Glomerular endothelial cell (primary cell): ENCODE results near the gene ZSWIM7. TPM values are rescaled to one million over a fixed set of nuclear protein-coding genes. Genes with fewer than 3 reads are reported as not detected.
"Not testable (repeated sequence)": the region's sequence is repeated elsewhere in the genome, so short reads cannot be mapped to it uniquely, and the experiment has no call there.

ENCODE experiments used
- DNase-seq: peaks from one replicate; pipeline ENCODE4 v3.0.0-alpha.2; 2011; ENCODE audit warnings: low read depth, low spot score; ENCODE audit errors: extremely low read depth
- total RNA-seq: library from RNA; depleted of rRNA; stranded (reverse); fragments of >200 nt; gene quantifications from 2 replicates; pipeline ENCODE4 v1.2.3, GENCODE V29; 2015

Gene ZSWIM7
- total RNA-seq, 1 donor from 2014 or later = 24.3 TPM

GRCh38 chr17:15999974-16000827 lies 697 bp upstream of the ZSWIM7 start:
- DNase-seq = no peak

DNA sequence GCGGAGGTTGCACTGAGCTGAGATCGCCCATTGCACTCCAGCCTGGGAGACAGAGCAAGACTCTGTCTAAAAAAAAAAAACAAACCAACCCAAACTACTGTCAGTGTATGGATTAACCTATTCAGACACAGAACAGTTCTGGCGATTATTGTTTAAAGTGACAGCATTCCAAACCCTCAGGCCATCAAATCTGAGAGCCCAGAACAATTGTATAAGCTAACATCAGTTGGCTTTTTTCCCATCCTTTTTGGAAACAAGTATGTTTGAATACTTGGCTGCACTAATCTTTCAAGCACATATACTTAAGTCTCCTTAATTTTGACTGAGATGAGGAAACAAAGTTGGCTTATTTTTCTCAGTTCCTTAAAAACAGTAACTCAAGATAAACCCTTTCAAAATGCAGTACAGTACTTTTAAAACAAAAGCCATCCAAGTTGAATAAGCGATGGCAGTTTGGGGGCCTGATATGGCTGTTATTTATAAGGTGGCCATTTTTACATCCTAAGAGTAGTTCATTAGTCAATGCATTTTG lies 1.4 kb downstream of the ZSWIM7 start:
- DNase-seq = no peak

GRCh38 chr17:15996322-15996721 lies 3.2 kb downstream of the ZSWIM7 start:
- DNase-seq = no peak

DNA sequence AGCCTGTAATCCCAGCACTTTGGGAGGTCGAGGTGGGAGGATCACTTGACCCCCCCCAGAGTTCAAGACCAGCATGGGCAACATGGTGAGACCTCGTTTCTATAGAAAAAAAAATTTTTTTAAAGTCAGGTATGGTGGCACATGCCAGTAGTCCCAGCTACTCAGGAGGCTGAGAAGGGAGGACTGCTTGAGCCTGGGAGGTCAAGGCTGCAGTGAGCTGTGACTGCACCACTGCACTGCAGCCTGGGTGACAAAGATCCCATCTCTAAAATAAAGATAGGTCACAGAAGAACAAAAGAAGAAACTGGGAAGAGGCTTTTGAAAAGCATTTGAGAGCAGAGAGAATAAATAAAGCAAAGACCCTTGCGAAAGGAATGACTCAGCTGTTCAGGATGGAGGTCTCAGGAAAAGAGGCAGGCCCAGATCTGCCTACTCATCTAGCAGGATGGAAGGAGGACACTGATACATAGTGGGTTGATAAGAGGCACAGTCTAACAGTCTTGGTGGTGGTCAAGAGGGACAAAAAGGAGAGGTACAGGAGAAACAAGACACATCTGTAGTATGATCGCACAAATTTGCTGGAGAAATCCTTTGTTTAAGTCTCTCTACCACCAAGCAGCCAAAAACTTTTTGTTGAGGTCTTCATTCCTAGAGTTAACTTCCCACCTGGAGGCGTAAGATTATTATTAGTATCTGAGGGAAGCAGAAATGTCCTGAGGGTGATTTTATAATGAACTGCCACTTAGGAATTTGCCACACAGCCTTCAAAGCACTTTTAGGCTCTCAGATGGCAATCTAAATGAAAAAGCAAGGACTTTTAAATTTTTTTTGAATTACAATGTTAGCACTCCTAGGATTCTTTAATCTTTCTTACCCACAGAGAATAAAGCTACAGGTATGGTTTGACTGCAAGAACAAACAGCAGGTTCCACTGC lies 17.6 kb downstream of the ZSWIM7 start:
- DNase-seq = no peak

DNA sequence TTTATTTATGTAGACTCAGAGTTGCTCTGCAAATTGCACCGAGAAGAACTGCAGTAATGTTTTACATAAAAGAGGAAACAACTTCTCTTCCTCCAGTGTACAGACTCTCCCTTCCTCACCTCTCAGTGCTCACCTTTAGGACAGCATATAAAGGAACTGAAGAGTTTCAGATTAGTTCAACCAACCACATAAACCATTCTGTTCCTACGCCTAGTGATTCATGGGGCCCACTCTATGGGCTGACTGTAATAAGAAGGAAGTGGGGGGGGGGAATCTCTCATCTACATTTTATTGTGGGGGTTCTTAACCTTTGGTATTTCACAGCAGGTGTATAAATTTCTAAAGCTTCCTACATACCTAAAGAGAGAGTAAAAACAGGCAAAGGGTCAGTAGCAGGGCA lies 18.3 kb downstream of the ZSWIM7 start:
- no peak for DNase-seq

DNA sequence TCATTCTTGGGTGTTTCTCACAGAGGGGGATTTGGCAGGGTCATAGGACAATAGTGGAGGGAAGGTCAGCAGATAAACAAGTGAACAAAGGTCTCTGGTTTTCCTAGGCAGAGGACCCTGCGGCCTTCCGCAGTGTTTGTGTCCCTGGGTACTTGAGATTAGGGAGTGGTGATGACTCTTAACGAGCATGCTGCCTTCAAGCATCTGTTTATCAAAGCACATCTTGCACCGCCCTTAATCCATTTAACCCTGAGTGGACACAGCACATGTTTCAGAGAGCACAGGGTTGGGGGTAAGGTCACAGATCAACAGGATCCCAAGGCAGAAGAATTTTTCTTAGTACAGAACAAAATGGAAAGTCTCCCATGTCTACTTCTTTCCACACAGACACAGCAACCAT lies 20.5 kb downstream of the ZSWIM7 start:
- DNase-seq = not testable (repeated sequence)

DNA sequence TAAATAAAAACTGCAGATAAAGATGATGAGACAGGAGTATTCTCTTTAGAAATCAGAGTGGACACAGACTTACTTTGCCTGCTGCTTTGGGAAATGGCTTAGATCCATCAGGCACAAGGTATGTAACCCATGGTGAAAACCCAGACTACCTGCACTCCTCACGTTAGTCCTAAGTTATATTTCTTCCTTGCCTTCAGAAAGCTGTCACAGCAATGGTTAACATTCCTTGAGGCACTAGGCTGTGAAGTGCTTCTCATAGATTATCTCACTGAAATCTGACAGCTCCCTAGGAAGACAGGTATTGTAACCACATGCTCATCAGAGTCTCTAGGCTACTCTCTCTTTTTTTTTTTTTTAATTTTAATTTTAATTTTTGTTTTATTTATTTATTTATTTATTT lies 20.9 kb downstream of the ZSWIM7 start:
- DNase-seq = no peak

DNA sequence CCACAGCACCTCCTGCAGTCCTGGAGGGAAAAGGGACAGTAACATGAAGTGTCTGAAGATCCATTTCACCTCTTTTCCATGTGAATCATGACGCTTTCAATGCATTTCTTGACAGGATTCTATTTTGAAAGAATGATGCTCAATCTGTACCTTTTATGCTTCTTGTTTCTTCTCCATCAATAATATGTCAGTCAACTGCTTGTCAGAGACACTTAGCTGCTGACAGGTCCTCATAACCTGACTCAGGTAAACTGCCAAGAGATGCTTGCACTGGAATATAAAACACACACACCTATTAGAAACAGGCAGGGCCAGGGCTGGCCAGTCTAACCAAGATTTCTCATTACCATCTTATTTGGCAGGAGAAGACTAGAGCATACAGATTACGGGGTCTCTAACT lies 21.6 kb downstream of the ZSWIM7 start:
- no peak for DNase-seq

DNA sequence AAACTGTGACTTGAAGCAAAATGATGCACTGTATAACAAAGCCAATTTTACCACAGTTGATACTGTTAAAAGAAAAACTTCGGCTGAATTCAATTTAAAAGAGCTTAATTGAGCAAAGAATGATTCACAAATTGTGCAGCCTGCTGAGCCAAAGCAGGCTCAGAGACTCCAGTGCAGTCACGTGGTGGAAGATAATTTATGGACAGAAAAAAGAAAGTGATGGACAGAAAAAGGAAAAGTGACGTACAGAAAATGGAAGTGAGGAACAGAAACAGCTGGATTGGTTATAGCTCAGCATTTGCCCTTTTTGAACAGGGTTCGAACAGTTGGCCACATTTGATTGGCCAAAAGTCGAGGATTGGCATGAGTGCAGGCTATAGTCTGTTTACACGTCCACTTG lies 25.7 kb downstream of the ZSWIM7 start:
- DNase-seq = no peak

GRCh38 chr17:15973016-15973415 lies 26.5 kb downstream of the ZSWIM7 start:
- DNase-seq = no peak

- DNase-seq = no peak
Observed at GRCh38 chr17:15972497-15972951, 27.0 kb downstream of the ZSWIM7 start.

DNA sequence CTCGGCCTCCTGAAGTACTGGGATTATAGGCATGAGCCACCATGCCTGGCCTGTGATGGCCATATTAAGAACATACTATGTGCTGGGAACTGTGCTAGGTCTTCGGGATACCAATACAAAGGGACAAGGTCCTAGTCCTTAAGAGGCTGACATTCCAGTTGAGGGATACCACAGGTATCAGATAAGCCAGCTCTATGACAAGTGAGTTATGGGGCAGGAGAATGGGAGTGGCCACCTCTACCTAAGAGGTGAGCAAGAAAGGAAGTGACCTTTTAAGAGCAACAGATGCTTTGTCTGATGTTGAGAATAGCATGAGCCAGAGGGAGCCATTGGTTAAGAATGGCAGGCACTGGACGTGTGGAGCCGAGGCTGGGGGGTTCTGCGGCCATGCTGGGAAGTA lies 27.6 kb downstream of the ZSWIM7 start:
- no peak for DNase-seq

GRCh38 chr17:15971098-15971678 lies 28.3 kb downstream of the ZSWIM7 start:
- no peak for DNase-seq

DNA sequence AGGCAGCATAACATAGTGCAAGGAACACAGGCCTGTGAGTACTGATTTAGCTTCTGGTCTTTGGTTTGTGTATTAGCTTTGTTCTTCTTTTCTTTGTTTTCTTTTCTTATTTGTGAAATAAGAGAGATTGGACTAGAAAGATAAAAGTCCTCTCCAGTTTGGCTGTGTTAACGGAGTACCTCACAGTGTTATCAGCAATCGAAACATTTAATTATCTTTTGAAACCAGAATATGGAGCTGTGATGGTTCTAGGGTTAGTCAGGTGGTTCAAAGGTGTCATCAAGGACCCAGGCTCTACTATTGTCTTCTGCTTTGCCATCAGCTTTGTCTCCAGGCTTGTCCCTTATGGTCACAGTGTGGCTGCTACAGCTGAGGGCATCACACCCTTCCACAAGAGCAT lies 29.0 kb downstream of the ZSWIM7 start:
- no peak for DNase-seq

DNA sequence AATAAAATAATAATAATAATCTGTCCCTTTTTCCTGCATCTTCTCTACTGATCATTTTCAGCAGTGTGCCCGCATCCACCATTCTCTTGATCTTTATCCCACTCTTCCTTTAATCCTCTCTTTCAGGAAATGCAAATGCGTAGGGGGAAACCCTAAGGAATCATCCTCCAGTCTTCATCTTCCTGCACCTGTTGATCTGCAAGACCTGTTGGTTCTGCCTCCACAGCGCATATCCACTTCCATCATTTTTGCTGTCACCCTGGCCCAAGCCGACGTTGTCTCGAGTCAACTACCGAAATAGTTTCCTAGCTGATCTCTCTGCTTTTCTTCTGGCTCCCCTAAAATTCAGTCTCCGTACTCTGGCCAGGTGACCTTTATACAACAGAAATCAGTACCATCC lies 30.0 kb downstream of the ZSWIM7 start:
- no peak for DNase-seq

- DNase-seq = no peak
Observed at GRCh38 chr17:15967706-15968399, 31.7 kb downstream of the ZSWIM7 start.

DNA sequence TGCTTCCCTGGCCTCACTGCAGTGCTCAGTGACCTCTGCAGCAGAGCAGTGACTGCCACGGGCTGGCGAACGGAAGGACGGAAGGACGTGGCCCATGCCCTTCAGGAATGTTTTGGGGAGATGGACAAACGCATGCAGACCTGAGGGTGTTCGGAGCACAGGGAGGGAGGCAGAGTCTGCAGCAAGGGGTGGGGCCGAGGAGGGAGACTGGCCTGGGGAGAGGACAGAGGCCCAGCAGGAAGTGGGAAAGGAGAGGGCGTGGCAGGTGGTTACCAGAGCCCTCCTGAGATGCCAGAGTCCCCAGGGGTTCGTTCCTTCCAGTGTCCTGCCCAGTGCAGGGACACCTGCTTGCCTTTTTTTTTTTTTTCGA lies 32.6 kb downstream of the ZSWIM7 start:
- DNase-seq = no peak

GRCh38 chr17:15966183-15966878 lies 33.2 kb downstream of the ZSWIM7 start:
- peak; percentile 75 for DNase-seq

DNA sequence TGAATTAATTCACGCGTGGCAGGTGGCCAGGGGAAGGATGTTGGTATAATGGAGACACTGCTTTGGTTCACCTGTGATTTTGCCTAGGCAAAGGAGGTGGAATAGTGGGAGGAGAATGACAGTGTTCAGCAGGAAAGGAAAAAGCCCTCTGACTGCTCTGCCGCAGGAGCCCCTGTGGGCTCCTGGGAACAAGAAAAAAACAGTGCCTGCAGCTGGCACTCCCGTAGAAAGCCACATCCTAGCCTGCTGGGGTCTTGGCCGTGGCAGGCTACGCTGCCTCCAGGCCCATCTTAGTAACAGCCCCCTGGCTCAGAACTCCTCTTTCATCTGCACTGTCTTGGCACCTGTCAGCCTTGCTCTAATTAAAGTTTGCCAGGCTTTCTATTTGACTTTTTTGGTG lies 34.0 kb downstream of the ZSWIM7 start:
- DNase-seq = no peak

- no peak for DNase-seq
Observed at GRCh38 chr17:15963670-15964110, 35.8 kb downstream of the ZSWIM7 start.
